Muscle of leg (tissue), 11 donors: ENCODE results near the gene VSX1. TPM values are rescaled to one million over a fixed set of nuclear protein-coding genes. Genes with fewer than 3 reads are reported as not detected.

ENCODE experiments used
- DNase-seq: peaks from one replicate; pipeline ENCODE4 v3.0.0; 2013
- H3K27ac ChIP-seq: one replicate; pipeline ENCODE4 v1.5.1; 2013; ENCODE audit warnings: mild to moderate bottlenecking, low read length, control low read depth
- H3K27me3 ChIP-seq: one replicate; pipeline ENCODE4 v1.6.1; 2013; ENCODE audit warnings: low read length; ENCODE audit not compliant: control insufficient read depth, insufficient read depth
- H3K36me3 ChIP-seq: one replicate; pipeline ENCODE4 v1.6.1; 2013; ENCODE audit warnings: low read length; ENCODE audit not compliant: control insufficient read depth, insufficient read depth
- H3K4me1 ChIP-seq: one replicate; pipeline ENCODE4 v1.6.1; 2013; ENCODE audit warnings: low read length; ENCODE audit not compliant: control insufficient read depth, insufficient read depth
- H3K4me3 ChIP-seq: one replicate; pipeline ENCODE4 v1.5.1; 2013; ENCODE audit warnings: low read length, control low read depth
- H3K9me3 ChIP-seq: replicated peaks from 2 replicates; pipeline ENCODE4 v1.6.1; 2013; ENCODE audit warnings: low read depth, low read length; ENCODE audit not compliant: control insufficient read depth
- WGBS: methylation state at CpG from one replicate; pipeline ENCODE4 v1.1.5; 2013; ENCODE audit warnings: missing lambda C conversion rate; ENCODE audit not compliant: insufficient coverage; 5-methylcytosine and 5-hydroxymethylcytosine counted together
- polyA plus RNA-seq, 8 donors: library from polyadenylated mRNA; unstranded; fragments of 120-200 nt; gene quantifications; one replicate each; pipeline versions ENCODE4 v1.2.1 to v1.2.3, GENCODE V29; 2013; ENCODE audit warnings: inconsistent platforms in 1 of 8, low replicate concordance in 1 of 8; ENCODE audit not compliant: insufficient read length in 8 of 8, insufficient read depth in 1 of 8
- total RNA-seq: library from RNA; stranded (reverse); fragments of 120-200 nt; gene quantifications from one replicate; pipeline ENCODE4 v1.2.4, GENCODE V29; 2013

VSX1 gene
- total and polyA plus RNA-seq, 9 donors: 0.12 TPM; not detected in 8

GRCh38 chr20:25059866-25060465 lies 22.0 kb downstream of the VSX1 start:
- Histone ChIP-seq H3K4me1 (peaks cover 35% of the 10 kb centered on the region), H3K36me3 (peaks cover 4% of the 10 kb centered on the region), H3K27me3 (peaks cover 8% of the 10 kb centered on the region), H3K27ac (no peak overlapping the region), H3K4me3 (no peak overlapping the region), H3K9me3 (no peaks in the 10 kb centered on the region)
- DNase-seq: no peak
- 80% methylated on average over 1 of the region's 8 CpGs for WGBS

- Histone ChIP-seq H3K4me1 (peaks cover 42% of the 10 kb centered on the region), H3K36me3 (peaks cover 4% of the 10 kb centered on the region), H3K27me3 (peaks cover 5% of the 10 kb centered on the region), H3K27ac (peak overlapping the region; percentile 69), H3K4me3 (peak overlapping the region; percentile 84), H3K9me3 (no peaks in the 10 kb centered on the region)
- peak; percentile 75 for DNase-seq
- WGBS: 13% methylated on average over 3 of the region's 20 CpGs
These were observed 22.8 kb downstream of the VSX1 start for GRCh38 chr20:25058847-25059810.

GRCh38 chr20:25058051-25058846 lies 23.7 kb downstream of the VSX1 start, which contains the start of gene ACSS1:
ACSS1 (minus strand) TSS chr20:25058139; CDS start chr20:25058102, 37 bp downstream.
- peaks cover 4% of the 10 kb centered on the region for H3K36me3 ChIP-seq
- H3K4me1 ChIP-seq: peaks cover 50% of the 10 kb centered on the region
- peak; percentile 75 for DNase-seq
- peak within 1 kb of the TSS; percentile 89 for H3K27ac ChIP-seq
- H3K9me3 ChIP-seq: no peaks in the 10 kb centered on the region
- peaks cover 2% of the 10 kb centered on the region for H3K27me3 ChIP-seq
- WGBS: 1% methylated on average over 46 of the region's 56 CpGs
- peak within 1 kb of the TSS; percentile 84 for H3K4me3 ChIP-seq

GRCh38 chr20:25057234-25058050 lies 24.5 kb downstream of the VSX1 start:
- Histone ChIP-seq H3K36me3 (peaks cover 4% of the 10 kb centered on the region), H3K27ac (peak overlapping the region; percentile 89), H3K4me3 (peak overlapping the region; percentile 84), H3K9me3 (no peaks in the 10 kb centered on the region), H3K4me1 (peaks cover 58% of the 10 kb centered on the region), H3K27me3 (peaks cover 2% of the 10 kb centered on the region)
- DNase-seq: peak; percentile 77
- WGBS: under 1% methylated on average over 84 of the region's 86 CpGs

- WGBS: 16% methylated on average over 24 of the region's 24 CpGs
- DNase-seq: no peak
- peaks cover 65% of the 10 kb centered on the region for H3K4me1 ChIP-seq
- H3K36me3 ChIP-seq: peaks cover 4% of the 10 kb centered on the region
- peak overlapping the region; percentile 84 for H3K4me3 ChIP-seq
- peak overlapping the region; percentile 89 for H3K27ac ChIP-seq
- peaks cover 2% of the 10 kb centered on the region for H3K27me3 ChIP-seq
- H3K9me3 ChIP-seq: no peaks in the 10 kb centered on the region
These were observed 25.2 kb downstream of the VSX1 start for GRCh38 chr20:25056690-25057233.

GRCh38 chr20:25055711-25056495 lies 26.0 kb downstream of the VSX1 start:
- H3K36me3 ChIP-seq: peaks cover 8% of the 10 kb centered on the region
- peaks cover 2% of the 10 kb centered on the region for H3K27me3 ChIP-seq
- no peak overlapping the region for H3K4me3 ChIP-seq
- H3K4me1 ChIP-seq: peaks cover 68% of the 10 kb centered on the region
- 79% methylated on average over 7 of the region's 8 CpGs for WGBS
- no peak for DNase-seq
- peak overlapping the region; percentile 89 for H3K27ac ChIP-seq
- H3K9me3 ChIP-seq: no peaks in the 10 kb centered on the region

- Histone ChIP-seq H3K4me3 (no peak overlapping the region), H3K36me3 (peaks cover 11% of the 10 kb centered on the region), H3K9me3 (no peaks in the 10 kb centered on the region), H3K4me1 (peaks cover 76% of the 10 kb centered on the region), H3K27ac (peak overlapping the region; percentile 92), H3K27me3 (peaks cover 2% of the 10 kb centered on the region)
- WGBS: 94% methylated on average over 7 of the region's 10 CpGs
- DNase-seq: no peak
These were observed 26.8 kb downstream of the VSX1 start for GRCh38 chr20:25054995-25055629.

- H3K4me3 ChIP-seq: no peak overlapping the region
These were observed 27.7 kb downstream of the VSX1 start for GRCh38 chr20:25054096-25054820.

More at GRCh38 chr20:25054096-25054820, 27.7 kb downstream of the VSX1 start:
- H3K4me1 ChIP-seq: peaks cover 78% of the 10 kb centered on the region
- 73% methylated on average over 1 of the region's 3 CpGs for WGBS
- H3K27ac ChIP-seq: peak overlapping the region; percentile 92
- DNase-seq: no peak
- H3K9me3 ChIP-seq: no peaks in the 10 kb centered on the region
- H3K27me3 ChIP-seq: no peaks in the 10 kb centered on the region
- peaks cover 12% of the 10 kb centered on the region for H3K36me3 ChIP-seq
